ENCODE results near the gene CISD3.

DNA sequence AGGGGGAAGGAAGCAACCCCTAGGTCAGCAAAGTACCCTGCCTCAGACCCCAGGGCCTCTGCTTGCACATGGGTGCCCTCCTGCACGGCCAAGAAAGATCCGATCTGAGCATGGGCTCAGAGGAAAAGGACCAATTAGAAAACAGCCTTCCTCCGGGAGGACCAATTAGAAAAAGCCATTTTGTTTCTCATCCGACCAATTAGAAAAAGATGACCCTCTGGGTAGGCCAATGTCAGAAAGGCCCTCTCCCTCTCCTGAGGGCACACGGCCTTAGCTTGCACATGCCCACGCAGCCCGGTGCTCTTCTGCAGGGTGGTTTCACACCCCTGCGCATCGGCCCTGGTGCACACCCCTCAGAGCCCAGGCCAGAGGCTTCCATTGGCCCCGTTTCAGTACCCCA is 5.1 kb upstream of the CISD3 start:
- TF ChIP-seq EZH2 (IDR thresholded peaks at IDR 0.05; ENCODE audit: low read length, unreplicated experiment) (no peak), EZH2phosphoT487 (IDR thresholded peaks at IDR 0.05; ENCODE audit: borderline replicate concordance, low read length) (no peak)
- TF ChIP-seq, protein P1, sequence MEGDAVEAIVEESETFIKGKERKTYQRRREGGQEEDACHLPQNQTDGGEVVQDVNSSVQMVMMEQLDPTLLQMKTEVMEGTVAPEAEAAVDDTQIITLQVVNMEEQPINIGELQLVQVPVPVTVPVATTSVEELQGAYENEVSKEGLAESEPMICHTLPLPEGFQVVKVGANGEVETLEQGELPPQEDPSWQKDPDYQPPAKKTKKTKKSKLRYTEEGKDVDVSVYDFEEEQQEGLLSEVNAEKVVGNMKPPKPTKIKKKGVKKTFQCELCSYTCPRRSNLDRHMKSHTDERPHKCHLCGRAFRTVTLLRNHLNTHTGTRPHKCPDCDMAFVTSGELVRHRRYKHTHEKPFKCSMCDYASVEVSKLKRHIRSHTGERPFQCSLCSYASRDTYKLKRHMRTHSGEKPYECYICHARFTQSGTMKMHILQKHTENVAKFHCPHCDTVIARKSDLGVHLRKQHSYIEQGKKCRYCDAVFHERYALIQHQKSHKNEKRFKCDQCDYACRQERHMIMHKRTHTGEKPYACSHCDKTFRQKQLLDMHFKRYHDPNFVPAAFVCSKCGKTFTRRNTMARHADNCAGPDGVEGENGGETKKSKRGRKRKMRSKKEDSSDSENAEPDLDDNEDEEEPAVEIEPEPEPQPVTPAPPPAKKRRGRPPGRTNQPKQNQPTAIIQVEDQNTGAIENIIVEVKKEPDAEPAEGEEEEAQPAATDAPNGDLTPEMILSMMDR (conservative IDR thresholded peaks at IDR 0.05; ENCODE audit: low read depth, low read length) = no peak

Data from PC-3 (cell line).